ENCODE results near the gene FBXO31. TPM values are rescaled to one million over a fixed set of nuclear protein-coding genes. Genes with fewer than 3 reads are reported as not detected.
"Not testable (repeated sequence)": the region's sequence is repeated elsewhere in the genome, so short reads cannot be mapped to it uniquely, and the experiment has no call there.

Gene FBXO31
- total RNA-seq, 4 donors from 2014 or later: 39.9 to 89.3 (median 53.6) TPM

DNA sequence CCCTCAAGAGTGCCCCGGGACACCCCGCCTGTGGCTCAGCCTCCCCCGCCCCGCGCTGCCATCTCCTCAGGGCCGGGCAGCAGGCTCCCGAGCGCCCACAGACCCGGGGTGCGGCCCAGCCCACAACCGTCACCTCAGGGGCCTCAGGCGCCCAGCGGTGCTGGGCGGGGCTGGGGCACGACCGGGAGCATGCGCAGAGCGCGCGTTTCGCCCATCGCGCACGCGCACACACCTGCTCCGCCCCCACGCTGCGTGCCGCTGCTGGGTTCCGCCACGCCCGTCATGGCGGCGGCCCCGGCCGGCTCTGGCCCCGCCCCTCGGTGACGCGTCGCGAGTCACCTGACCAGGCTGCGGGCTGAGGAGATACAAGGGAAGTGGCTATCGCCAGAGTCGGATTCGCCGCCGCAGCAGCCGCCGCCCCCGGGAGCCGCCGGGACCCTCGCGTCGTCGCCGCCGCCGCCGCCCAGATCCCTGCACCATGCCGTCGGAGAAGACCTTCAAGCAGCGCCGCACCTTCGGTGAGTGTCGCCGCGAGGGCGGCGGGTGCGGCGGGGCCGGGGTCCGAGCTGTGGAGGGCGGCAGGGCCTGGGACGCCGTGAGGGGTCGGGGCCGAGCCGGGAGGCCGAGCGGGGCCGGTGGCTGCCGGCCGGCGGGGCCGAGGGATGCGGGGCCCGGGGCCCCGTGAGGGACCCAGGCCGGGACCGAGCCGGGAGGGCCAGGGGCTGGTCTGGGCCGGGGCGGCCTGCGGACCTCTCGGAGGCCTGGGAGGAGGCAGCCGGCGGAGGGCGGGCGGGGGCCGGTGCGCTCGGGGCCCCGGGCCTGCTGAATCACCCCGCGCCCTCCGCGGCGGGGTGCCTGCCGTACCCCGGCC, 8.6 kb upstream of the FBXO31 start, which contains the start of gene MAP1LC3B:
MAP1LC3B (plus strand) TSS at position 387 of the 871 bp plus-strand sequence; CDS start at position 479, 92 bp downstream.
- peak; percentile 96 to 97 for DNase-seq (ENCODE audit: low spot score in 2 of 2)
- Histone ChIP-seq H3K27ac (peak within 1 kb of the TSS; percentile 98), H3K4me3 (peak within 1 kb of the TSS; percentile 89), H3K36me3 (no peaks in the 10 kb centered on the region), H3K4me1 (peaks cover 62% of the 10 kb centered on the region), H3K9me3 (no peaks in the 10 kb centered on the region), H3K27me3 (no peaks in the 10 kb centered on the region)
- TF ChIP-seq POLR2A (IDR thresholded peaks at IDR 0.05): peak; percentile 89 to 99
- TF ChIP-seq CTCF (IDR thresholded peaks at IDR 0.05): no peak
- TF ChIP-seq POLR2AphosphoS5 (IDR thresholded peaks at IDR 0.05): peak; percentile 57 to 100 (median 90)
- 2% methylated on average over 18 of the region's 113 CpGs for WGBS

GRCh38 chr16:87391324-87391949, 7.9 kb upstream of the FBXO31 start:
- 13% methylated on average over 20 of the region's 44 CpGs for WGBS
- DNase-seq (ENCODE audit: low spot score in 2 of 2): peak; percentile 88 to 90

DNA sequence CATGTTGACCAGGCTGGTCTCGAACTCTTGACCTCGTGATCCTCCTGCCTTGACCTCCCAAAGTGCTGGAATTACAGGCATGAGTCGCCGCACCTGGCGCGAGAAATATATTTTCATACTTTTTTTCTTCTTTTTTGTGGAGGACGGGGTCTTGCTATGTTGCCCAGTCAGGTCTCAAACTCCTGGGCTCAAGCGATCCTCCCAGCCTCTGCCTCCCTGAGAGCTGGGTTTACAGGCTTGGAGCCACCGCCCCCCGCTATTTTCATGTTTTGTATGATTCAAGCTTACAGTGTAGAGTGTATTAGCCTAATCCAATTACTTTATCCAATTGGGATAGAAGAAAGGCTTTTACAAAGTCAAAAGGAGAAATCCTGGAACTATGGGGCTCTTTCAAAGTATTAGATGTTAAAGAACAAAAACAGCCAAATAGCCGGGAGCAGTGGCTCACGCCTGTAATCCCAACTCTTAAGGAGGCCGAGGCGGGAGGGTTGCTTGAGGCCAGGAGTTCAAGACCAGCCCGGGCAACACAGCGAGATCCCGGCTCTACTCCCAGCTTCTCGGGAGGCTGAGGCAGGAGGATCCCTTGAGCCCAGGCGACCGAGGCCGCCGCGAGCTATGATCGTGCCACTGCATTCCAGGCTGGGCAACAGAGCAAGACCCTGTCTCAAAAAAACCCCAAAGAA, 7.2 kb upstream of the FBXO31 start:
- peak in 1 of 2 donors; percentile 76 for DNase-seq (ENCODE audit: low spot score in 2 of 2)
- peak overlapping the region; percentile 98 for H3K27ac ChIP-seq
- no peak for TF ChIP-seq POLR2A (IDR thresholded peaks at IDR 0.05)
- TF ChIP-seq CTCF (IDR thresholded peaks at IDR 0.05): no peak
- no peak for TF ChIP-seq EP300 (IDR thresholded peaks at IDR 0.05)
- no peak for TF ChIP-seq POLR2AphosphoS5 (IDR thresholded peaks at IDR 0.05)
- no peaks in the 10 kb centered on the region for H3K36me3 ChIP-seq
- H3K9me3 ChIP-seq: no peaks in the 10 kb centered on the region
- no peaks in the 10 kb centered on the region for H3K27me3 ChIP-seq
- WGBS: 91% methylated on average over 18 of the region's 24 CpGs
- peaks cover 64% of the 10 kb centered on the region for H3K4me1 ChIP-seq
- peak overlapping the region; percentile 89 for H3K4me3 ChIP-seq

More at GRCh38 chr16:87391324-87391949, 7.9 kb upstream of the FBXO31 start:
- Histone ChIP-seq H3K27ac (peak overlapping the region; percentile 98), H3K4me1 (peaks cover 69% of the 10 kb centered on the region), H3K27me3 (no peaks in the 10 kb centered on the region), H3K9me3 (no peaks in the 10 kb centered on the region), H3K36me3 (no peaks in the 10 kb centered on the region), H3K4me3 (peak overlapping the region; percentile 89)
- TF ChIP-seq CTCF (IDR thresholded peaks at IDR 0.05): no peak
- peak in 1 of 3 donors; percentile 9 for TF ChIP-seq POLR2AphosphoS5 (IDR thresholded peaks at IDR 0.05)

DNA sequence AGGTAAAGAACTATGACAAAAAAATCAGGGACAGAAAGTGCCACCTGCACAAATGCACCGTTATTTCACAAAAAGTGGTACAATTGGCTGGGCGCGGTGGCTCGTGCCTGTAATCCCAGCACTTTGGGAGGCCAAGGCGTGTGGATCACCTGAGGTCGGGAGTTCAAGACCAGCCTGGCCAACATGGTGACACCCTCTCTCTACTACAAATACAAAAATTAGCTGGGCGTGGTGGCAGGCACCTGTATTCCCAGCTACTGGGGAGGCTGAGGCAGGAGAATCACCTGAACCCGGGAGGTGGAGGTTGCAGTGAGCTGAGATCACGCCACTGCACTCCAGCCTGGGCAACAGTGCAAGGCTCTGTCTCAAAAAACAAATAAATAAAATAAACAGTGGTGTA, 6.3 kb upstream of the FBXO31 start:
- not testable (repeated sequence) for H3K27ac ChIP-seq, H3K36me3 ChIP-seq, H3K27me3 ChIP-seq, H3K9me3 ChIP-seq, H3K4me3 ChIP-seq
- WGBS: 91% methylated on average over 9 of the region's 9 CpGs
- peaks cover 57% of the 10 kb centered on the region for H3K4me1 ChIP-seq
- peak in 1 of 2 donors; percentile 65 for DNase-seq (ENCODE audit: low spot score in 2 of 2)

GRCh38 chr16:87389245-87389644, 5.7 kb upstream of the FBXO31 start:
- no peak for TF ChIP-seq POLR2A (IDR thresholded peaks at IDR 0.05)
- TF ChIP-seq CTCF (IDR thresholded peaks at IDR 0.05): no peak
- no peak for TF ChIP-seq EP300 (IDR thresholded peaks at IDR 0.05)
- TF ChIP-seq POLR2AphosphoS5 (IDR thresholded peaks at IDR 0.05): no peak
- peak in 1 of 2 donors; percentile 13 for DNase-seq (ENCODE audit: low spot score in 2 of 2)
- peak overlapping the region; percentile 93 for H3K27ac ChIP-seq
- peaks cover 56% of the 10 kb centered on the region for H3K4me1 ChIP-seq
- 85% methylated on average over 5 of the region's 5 CpGs for WGBS
- H3K9me3 ChIP-seq: no peaks in the 10 kb centered on the region
- H3K4me3 ChIP-seq: no peak overlapping the region
- no peaks in the 10 kb centered on the region for H3K36me3 ChIP-seq
- H3K27me3 ChIP-seq: no peaks in the 10 kb centered on the region
